ENCODE data around the gene MRO. TPM values are rescaled to one million over a fixed set of nuclear protein-coding genes. Genes with fewer than 3 reads are reported as not detected.

The MRO gene
- total RNA-seq, 2 experiments from 2014 or later = not detected

DNA sequence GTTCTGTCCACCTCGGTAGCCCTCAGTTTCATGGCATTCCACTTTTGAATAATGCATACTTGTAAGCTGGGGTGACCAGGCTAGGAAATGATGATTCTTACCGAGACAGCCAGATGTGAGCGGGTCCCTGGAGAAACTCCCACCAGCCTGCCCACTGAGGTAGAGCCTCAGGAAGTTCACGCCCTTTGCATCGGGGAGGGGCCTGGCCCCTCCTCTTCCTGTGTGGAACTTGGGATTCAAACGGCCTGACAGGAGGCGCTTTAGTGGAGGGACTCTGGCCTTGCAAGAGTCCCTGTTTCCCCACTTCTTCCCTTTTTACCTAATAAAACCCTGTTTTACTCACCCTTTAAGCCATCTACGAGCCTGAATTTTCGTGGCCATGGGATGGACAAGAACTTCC is 44.6 kb downstream of the MRO start:
- ChIA-PET POLR2A (no interaction called here), CTCF (no interaction called here)
- no peaks in the 10 kb centered on the region for H3K36me3 Mint-ChIP-seq (ENCODE audit: low read depth)
- H3K4me3 Mint-ChIP-seq = no peak overlapping the region
- no peaks in the 10 kb centered on the region for H3K4me1 Mint-ChIP-seq
- H3K27me3 Mint-ChIP-seq = peaks cover 17% of the 10 kb centered on the region
- H3K9me3 Mint-ChIP-seq = no peaks in the 10 kb centered on the region
- H3K27ac Mint-ChIP-seq = no peak overlapping the region
- no peak for DNase-seq

DNA sequence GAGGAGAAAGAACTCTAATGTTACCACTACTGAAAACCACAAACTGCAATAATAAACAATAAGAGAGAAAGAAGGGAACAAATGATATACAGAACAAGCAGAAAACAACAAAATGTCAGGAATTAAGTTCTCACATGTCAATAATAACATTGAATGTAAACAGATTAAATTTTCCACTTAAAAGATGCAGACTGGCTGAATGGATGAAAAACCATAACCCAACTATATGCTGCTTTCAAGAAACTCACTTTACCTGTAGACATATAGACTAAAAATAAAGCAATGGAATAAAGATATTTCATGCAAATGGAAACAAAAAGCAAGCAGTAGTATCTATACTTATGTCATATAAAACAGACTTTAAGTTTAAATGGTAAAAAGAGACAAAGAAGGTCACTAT is 50.4 kb downstream of the MRO start:
- DNase-seq = no peak
- POLR2A ChIA-PET = no interaction called here
- H3K36me3 Mint-ChIP-seq (ENCODE audit: low read depth) = no peaks in the 10 kb centered on the region
- peaks cover 15% of the 10 kb centered on the region for H3K27me3 Mint-ChIP-seq
- CTCF ChIA-PET = no interaction called here
- no peaks in the 10 kb centered on the region for H3K4me1 Mint-ChIP-seq
- H3K9me3 Mint-ChIP-seq = peaks cover 24% of the 10 kb centered on the region
- no peak overlapping the region for H3K27ac Mint-ChIP-seq
- no peak overlapping the region for H3K4me3 Mint-ChIP-seq

DNA sequence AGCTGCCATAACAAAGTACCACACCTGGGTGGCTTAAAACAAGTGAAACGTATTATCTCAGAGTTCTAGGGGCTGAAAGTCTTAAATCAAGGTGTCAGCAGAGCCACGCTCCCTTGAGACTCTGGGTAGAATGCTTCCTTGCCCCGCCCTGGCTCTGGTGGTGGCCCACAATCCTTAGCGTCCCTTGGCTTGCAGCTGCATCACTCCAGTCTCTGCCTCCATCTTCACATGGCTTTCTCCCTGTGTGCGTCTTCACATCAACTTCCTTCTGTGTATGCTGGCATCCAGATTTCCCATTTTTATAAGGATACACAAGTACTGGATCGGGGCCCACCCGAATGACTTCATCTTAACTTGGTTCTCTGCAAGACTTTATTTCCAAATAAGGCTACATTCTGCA is 62.5 kb downstream of the MRO start:
- H3K36me3 Mint-ChIP-seq (ENCODE audit: low read depth) = no peaks in the 10 kb centered on the region
- H3K27me3 Mint-ChIP-seq = peaks cover 11% of the 10 kb centered on the region
- ChIA-PET CTCF (no interaction called here), POLR2A (no interaction called here)
- H3K27ac Mint-ChIP-seq = no peak overlapping the region
- H3K4me1 Mint-ChIP-seq = no peaks in the 10 kb centered on the region
- no peaks in the 10 kb centered on the region for H3K9me3 Mint-ChIP-seq
- H3K4me3 Mint-ChIP-seq = no peak overlapping the region
- no peak for DNase-seq

DNA sequence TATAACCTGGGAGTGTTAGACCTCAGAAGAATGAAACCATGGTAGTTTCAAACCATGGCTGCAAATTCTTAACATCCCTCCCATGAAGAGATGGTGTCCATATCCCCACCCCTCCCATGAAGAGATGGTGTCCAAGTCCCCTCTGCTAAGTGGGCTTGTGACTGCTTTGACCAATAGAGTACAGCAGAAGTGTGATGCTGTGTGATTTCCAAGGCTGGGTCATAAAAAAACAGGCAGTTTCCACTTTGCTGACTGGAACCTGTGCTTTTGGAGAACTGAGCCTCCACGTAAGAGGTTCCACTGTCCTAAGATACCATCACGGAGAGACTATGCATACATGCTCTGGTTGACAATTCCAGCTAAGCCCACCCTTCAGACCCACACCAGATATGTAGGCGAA is 65.5 kb downstream of the MRO start:
- H3K9me3 Mint-ChIP-seq = no peaks in the 10 kb centered on the region
- H3K4me1 Mint-ChIP-seq = no peaks in the 10 kb centered on the region
- no peaks in the 10 kb centered on the region for H3K36me3 Mint-ChIP-seq (ENCODE audit: low read depth)
- no peak for DNase-seq
- H3K27me3 Mint-ChIP-seq = peaks cover 19% of the 10 kb centered on the region
- no peak overlapping the region for H3K4me3 Mint-ChIP-seq
- H3K27ac Mint-ChIP-seq = no peak overlapping the region
- CTCF ChIA-PET = no interaction called here
- POLR2A ChIA-PET = no interaction called here

DNA sequence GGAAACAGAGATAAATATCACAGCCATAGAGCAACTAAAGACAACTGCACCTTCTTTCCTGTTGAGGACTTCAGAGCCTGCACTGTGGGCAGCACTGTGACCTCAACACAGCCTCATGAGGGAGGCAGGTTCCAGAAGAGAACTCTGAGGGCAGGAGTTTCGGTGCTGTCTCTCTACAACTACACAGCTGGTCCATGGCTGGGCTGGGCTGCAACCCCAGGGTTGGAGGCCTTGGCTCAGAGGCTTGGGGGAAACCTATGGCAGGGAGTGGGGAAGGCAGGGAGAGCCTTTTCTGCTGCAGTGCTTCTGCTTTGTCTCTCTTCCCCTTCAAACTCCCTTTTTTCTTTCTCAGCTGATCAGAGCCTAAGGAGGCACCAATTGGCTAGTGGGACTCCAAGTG is 66.5 kb downstream of the MRO start:
- H3K9me3 Mint-ChIP-seq = no peaks in the 10 kb centered on the region
- no peak for DNase-seq
- H3K27me3 Mint-ChIP-seq = peaks cover 19% of the 10 kb centered on the region
- H3K27ac Mint-ChIP-seq = no peak overlapping the region
- H3K4me1 Mint-ChIP-seq = no peaks in the 10 kb centered on the region
- ChIA-PET CTCF (no interaction called here), POLR2A (no interaction called here)
- no peaks in the 10 kb centered on the region for H3K36me3 Mint-ChIP-seq (ENCODE audit: low read depth)
- no peak overlapping the region for H3K4me3 Mint-ChIP-seq

DNA sequence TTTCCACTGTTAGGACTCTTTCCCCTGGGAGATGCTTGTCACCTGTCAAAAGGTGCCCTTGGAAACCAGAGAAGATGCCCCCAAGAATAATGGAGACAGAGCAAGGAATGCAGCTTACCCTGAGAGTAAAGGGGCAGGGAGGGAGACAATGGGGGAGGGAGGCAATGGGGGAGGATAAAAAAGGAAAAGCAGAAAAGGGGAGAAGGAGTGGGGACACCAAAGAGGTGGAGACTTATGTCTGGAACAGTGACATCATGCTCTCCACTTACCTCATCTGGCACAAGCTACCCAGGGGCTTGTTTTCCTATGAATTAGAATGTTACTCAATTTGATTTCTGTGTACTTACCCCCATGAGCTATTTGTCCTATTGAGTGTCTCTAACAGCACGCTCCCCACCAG is 67.9 kb downstream of the MRO start:
- no peaks in the 10 kb centered on the region for H3K9me3 Mint-ChIP-seq
- H3K36me3 Mint-ChIP-seq (ENCODE audit: low read depth) = no peaks in the 10 kb centered on the region
- no peak overlapping the region for H3K27ac Mint-ChIP-seq
- ChIA-PET CTCF (no interaction called here), POLR2A (no interaction called here)
- H3K4me1 Mint-ChIP-seq = no peaks in the 10 kb centered on the region
- no peak for DNase-seq
- H3K4me3 Mint-ChIP-seq = no peak overlapping the region
- peaks cover 14% of the 10 kb centered on the region for H3K27me3 Mint-ChIP-seq

DNA sequence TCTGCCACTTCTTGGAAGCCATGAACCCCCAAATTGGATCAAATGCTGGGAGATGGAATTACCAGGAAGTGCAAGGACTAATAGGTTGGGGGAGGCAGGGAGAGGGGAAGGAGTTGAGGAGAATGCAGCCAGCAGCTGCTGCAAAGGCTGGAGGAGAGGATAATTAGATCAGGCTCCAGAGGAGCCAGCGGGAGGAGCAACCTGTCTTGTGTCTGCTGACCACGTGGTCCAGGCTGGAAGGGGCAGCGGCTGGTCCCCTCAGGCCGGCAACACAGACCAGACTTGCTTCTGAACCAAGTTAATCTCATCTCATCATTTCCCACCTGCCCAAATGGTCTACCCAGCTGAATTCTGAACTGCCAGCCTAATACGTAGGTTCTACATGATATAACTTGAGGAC is 68.3 kb downstream of the MRO start:
- ChIA-PET POLR2A (no interaction called here), CTCF (no interaction called here)
- Mint-ChIP-seq H3K4me1 (no peaks in the 10 kb centered on the region), H3K27me3 (peaks cover 12% of the 10 kb centered on the region), H3K4me3 (no peak overlapping the region), H3K27ac (no peak overlapping the region), H3K36me3 (ENCODE audit: low read depth) (no peaks in the 10 kb centered on the region), H3K9me3 (no peaks in the 10 kb centered on the region)
- DNase-seq = no peak

DNA sequence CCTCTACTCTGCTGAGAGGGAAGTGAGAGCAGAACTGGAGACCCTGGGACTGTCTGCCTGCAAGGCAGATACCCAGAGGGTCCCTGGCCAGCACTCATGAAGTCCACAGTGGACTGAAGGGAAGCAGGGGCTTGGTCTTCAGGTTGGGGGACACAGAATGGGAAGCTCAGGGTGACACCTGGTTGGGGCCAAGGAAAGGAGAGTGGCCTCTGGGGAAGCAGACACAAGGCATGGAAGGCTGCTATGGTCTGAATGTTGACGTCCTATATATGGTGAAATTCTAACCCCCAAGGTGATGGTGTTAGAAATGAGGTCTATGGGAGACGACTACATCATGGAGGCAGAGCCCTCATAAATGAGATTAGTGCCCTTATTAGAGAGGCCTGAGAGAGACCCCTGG is 69.3 kb downstream of the MRO start:
- Mint-ChIP-seq H3K27me3 (peaks cover 9% of the 10 kb centered on the region), H3K36me3 (ENCODE audit: low read depth) (no peaks in the 10 kb centered on the region), H3K27ac (no peak overlapping the region), H3K4me1 (no peaks in the 10 kb centered on the region), H3K4me3 (no peak overlapping the region), H3K9me3 (no peaks in the 10 kb centered on the region)
- DNase-seq = no peak
- ChIA-PET CTCF (no interaction called here), POLR2A (no interaction called here)

DNA sequence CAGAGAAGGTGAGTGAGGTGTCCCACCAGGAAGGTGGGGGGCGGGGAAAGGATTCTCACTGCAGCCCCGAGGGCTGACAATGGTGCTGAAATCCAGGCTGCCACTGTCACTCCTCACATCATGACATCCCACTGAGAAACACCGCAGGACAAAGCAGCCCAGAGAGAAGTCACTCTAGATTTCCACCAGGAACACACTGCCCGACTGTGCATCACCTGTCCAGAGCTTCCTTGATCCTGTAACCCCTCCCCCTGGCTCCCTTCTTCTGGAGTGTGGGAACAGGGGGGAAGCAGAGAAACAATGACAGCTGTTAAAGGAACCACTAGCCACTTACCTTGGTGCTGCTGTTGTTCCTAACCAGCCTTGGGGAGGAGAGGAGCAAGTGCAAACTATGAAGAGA is 69.9 kb downstream of the MRO start:
- ChIA-PET POLR2A (no interaction called here), CTCF (no interaction called here)
- Mint-ChIP-seq H3K4me3 (no peak overlapping the region), H3K27ac (no peak overlapping the region), H3K27me3 (peaks cover 10% of the 10 kb centered on the region), H3K9me3 (no peaks in the 10 kb centered on the region), H3K36me3 (ENCODE audit: low read depth) (no peaks in the 10 kb centered on the region), H3K4me1 (no peaks in the 10 kb centered on the region)
- DNase-seq = no peak

DNA sequence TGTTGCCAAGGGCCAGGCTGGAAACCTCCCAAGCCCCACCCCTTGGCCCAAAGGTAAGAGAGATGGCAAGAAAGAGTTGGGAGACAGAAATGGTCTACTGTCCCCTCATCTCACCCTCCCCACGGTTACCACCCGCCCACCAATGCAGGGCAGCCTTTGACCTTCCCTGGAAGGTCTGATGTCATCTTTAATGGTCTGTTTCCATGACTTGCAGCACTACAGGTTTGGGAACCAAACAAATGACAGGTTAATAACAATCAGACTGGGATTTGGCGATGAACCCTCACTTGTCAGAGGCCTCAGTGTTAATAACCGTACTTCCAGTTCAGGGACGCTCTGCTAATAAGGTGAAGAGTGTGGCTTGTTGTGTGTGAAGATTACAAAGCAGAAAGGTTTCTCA is 70.4 kb downstream of the MRO start:
- H3K9me3 Mint-ChIP-seq = no peaks in the 10 kb centered on the region
- CTCF ChIA-PET = no interaction called here
- H3K4me1 Mint-ChIP-seq = no peaks in the 10 kb centered on the region
- no peak overlapping the region for H3K27ac Mint-ChIP-seq
- DNase-seq = no peak
- no peak overlapping the region for H3K4me3 Mint-ChIP-seq
- POLR2A ChIA-PET = no interaction called here
- H3K36me3 Mint-ChIP-seq (ENCODE audit: low read depth) = no peaks in the 10 kb centered on the region
- peaks cover 10% of the 10 kb centered on the region for H3K27me3 Mint-ChIP-seq

DNA sequence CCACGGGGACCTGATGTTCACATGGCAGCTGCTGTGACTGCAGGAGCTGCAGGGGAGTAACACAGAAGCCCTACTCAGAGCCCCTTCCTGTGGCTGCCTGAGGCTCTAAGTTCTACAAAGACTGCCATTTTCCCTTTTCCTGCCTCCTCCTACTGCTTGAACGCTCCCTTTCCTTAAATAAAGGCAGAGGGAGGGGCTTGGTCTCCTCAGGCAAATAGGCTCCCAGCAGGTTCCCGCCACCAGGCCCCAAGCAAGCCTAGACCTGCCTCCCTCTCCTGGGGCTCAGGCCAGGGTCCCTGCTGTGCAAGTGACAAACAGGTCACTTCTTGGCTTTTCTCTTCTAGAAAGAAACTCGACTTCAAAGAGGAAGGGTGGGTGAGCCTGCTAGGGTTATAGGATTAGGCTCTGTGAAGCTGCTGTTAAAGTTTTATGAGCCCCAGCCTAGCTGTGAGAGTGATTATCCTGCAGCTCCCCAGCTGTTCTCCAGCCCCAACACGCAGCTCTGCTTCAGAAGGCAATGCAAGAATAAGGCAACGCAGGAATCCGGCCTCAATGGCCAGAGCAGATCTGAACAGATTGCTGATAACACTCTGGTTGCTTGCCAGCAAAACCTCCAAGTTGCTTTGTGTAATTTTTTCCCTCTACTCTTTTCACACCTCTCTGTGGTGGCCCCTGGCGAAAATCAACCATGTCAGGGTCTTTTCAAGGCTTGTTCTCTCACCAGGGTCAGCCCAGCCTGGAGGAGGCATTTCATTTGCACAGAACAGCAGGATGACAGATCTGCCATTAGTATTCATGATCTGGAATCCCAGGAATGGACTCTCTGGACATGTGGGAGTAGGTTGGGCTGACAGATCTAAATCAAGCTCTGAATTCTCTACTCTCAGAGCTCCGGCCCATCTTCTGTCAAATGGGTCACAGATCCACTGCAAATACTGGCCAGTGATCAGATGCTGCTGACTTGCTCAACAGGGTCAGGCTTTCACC is 71.3 kb downstream of the MRO start:
- Mint-ChIP-seq H3K27me3 (peaks cover 17% of the 10 kb centered on the region), H3K4me1 (no peaks in the 10 kb centered on the region), H3K9me3 (no peaks in the 10 kb centered on the region), H3K27ac (no peak overlapping the region), H3K36me3 (ENCODE audit: low read depth) (no peaks in the 10 kb centered on the region), H3K4me3 (no peak overlapping the region)
- DNase-seq = no peak
- ChIA-PET CTCF (no interaction called here), POLR2A (no interaction called here)

DNA sequence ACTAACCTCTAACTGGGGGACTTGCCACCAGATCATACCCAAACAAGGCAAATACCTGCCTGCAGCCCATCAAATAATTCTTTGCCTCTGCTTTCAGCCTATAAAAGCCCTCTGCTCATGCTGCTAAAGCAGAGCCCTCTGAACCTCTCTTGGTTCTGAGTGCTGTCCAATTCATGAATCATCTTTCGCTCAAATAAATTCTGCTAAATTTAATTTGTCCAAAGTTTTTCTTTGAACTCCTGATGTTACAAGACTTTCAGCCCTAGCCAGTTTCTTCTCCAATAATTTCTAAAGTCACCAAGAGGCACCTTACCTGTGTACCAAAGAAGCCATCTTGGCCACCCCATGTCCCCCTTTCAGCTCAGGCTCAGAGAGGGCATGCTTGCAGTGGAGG is 72.0 kb downstream of the MRO start:
- Mint-ChIP-seq H3K27me3 (peaks cover 20% of the 10 kb centered on the region), H3K36me3 (ENCODE audit: low read depth) (no peaks in the 10 kb centered on the region), H3K4me3 (no peak overlapping the region), H3K9me3 (no peaks in the 10 kb centered on the region), H3K4me1 (no peaks in the 10 kb centered on the region), H3K27ac (no peak overlapping the region)
- ChIA-PET CTCF (no interaction called here), POLR2A (no interaction called here)
- DNase-seq = no peak

DNA sequence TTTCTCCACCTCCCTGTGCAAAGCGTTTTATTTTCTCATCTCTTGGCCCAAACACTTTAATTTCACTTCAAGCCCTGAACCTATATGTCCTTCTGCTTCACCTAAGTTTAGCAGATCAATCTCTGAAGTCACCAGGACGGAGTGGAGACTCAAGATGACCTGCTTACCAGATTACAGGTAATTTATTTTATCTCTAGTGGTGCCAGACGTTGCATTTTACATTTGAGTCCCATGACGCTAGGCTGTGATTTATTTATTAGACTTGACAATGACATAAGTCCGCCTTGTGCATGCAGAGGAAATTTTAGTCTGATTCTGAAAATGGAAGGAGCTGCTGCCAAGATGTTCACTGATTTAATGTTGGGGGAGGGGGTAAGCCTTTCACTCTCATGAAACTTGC is 73.9 kb downstream of the MRO start:
- Mint-ChIP-seq H3K4me1 (no peaks in the 10 kb centered on the region), H3K27me3 (peaks cover 18% of the 10 kb centered on the region), H3K9me3 (no peaks in the 10 kb centered on the region), H3K36me3 (ENCODE audit: low read depth) (no peaks in the 10 kb centered on the region), H3K27ac (no peak overlapping the region), H3K4me3 (no peak overlapping the region)
- no peak for DNase-seq
- CTCF ChIA-PET = no interaction called here
- POLR2A ChIA-PET = no interaction called here

Data from activated CD4-positive, alpha-beta memory T cell treated with anti-CD3 and anti-CD28 coated beads, Interleukin-2, amount 10 ng/mL, durations not matched to agents 7 days and 5 days (primary cell).